ENCODE measurements around the gene TNK2.
"Not testable (repeated sequence)": the region's sequence is repeated elsewhere in the genome, so short reads cannot be mapped to it uniquely, and the experiment has no call there.

The TNK2 gene

DNA sequence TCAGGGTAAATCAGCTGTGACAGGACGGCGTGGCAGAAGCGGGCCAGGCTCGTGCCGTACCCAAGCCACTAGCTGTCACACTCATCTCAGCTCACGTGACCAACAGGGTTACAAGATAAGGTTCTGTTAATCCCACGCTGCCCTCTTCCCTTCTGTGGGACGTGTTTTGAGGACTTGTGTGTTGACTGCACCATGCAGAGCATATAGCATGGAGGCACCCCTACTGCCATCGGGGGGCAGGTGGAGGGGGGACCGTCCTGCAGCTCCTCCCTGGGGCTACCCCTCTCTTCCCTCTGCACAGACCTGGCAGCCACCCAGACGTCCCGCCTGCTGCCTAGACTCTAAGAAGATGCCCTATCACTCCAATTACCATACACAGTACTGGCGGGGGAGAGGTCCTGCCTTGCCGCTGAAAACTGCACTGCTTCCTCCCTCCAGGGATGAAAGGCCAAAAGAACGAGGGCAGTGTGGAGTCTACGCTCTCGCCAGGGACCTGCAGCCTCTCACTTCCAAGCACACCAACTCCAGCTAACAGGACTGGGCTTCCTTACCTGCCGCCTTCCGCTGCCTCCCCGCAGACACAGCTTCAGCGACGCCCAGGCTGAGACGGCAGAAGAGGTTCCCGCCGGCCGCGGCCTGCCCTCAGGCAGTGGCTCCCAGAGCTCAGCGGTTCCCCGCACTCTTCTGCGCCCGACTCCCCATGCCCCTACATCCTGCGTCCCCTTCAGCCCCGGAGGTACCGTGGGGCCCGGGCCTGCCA lies at the start of gene TNK2:
Gene TNK2 (minus strand): TSS at position 618 of the 760 bp plus-strand sequence. CDS start 19,963 bp downstream, outside the sequence.
- DNase-seq (ENCODE audit: low read depth in 3 of 3) = peak in 1 of 3 experiments; percentile 35

DNA sequence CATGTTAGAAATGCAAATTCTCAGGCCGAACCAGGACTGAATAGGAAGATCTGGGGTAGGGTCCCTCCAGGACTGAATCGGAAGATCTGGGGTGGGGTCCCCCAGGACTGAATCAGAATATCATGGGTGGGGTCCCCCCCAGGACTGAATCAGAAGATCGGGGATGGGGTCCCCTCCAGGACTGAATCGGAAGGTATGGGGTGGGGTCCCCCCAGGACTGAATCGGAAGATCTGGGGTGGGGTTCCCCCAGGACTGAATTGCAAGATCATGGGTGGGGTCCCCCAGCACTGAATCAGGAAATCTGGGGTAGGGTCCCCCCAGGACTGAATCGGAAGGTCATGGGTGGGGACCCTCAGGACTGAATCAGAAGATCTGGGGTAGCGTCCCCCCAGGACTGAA lies 48.2 kb upstream of the TNK2 start:
- no peak for DNase-seq (ENCODE audit: low read depth in 3 of 3)

DNA sequence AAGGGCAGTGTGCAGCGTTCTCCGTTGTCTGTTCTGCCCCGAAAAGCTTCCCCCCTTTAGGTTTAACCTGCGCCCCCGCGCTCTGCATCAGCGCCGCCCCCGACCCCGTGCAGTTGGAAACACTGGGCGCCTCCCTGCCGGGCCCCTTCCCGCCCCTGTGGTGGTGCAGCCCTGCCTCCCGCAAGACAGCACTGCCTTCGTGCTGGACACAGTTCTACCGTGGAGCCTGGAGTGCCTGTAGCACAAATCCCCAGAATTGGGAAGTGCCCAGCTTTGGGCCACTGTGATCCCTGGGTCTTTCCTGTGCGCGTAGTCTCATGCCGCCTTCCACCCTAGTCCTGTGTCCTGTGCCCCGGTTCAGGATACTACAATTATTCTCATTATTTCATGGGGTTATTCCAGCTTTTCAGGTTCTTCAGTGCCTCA lies 47.1 kb upstream of the TNK2 start:
- peak; percentile 23 to 62 (median 50) for DNase-seq (ENCODE audit: low read depth in 3 of 3)

DNA sequence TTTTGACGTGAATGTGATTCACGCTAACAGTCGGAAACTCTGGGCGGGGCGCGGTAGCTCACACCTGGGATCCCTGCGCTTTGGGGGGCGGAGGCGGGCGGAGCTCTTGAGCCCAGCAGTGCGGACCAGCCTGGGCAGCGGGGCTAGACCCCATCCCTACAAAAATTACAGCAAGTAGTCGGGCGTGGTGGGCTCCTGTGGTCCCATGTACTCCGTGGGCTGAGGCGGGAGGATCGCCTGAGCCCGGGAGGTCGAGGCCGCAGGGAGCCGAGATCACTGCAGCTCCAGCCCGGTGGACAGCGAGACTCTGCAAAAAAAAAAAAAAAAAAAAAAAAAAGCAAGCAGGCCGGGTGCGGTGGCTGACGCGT lies 46.4 kb upstream of the TNK2 start:
- DNase-seq (ENCODE audit: low read depth in 3 of 3) = peak in 2 of 3 experiments; percentile 31 to 37

DNA sequence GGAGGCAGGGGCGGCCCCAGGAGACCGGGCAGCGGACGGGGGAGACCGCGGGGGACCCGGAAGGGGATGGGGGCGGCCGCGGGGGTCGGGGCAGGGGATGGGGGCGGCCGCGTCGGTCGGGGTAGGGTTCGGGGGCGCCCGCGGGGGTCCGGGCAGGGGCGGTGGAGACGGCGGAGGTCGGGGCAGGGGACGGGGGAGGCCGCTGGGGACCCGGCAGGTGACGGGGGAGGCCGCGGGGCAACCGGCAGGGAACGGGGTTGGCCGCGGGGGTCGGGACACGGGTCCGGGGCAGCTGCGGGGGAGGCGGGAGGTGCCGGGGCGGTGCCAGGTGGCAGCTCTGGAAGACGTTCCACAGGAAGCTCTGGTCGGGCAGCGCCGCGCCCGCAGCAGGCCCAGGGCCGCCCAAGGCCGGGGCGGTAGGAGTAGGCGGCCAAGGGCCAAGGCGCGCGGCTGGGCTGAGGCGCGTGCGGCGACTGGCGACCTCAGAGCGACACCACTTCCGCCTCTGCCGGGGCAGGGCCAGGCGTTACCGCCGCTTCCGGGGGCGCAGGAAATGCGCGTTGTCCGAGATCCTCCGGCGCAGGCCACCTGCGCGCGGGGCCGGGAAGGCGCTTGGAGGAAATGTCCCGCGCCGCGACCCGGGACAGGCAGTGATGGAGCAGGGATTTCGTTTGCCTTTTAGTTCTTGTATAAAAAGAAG lies 45.9 kb upstream of the TNK2 start:
- DNase-seq (ENCODE audit: low read depth in 3 of 3) = peak; percentile 38 to 55 (median 39)

DNA sequence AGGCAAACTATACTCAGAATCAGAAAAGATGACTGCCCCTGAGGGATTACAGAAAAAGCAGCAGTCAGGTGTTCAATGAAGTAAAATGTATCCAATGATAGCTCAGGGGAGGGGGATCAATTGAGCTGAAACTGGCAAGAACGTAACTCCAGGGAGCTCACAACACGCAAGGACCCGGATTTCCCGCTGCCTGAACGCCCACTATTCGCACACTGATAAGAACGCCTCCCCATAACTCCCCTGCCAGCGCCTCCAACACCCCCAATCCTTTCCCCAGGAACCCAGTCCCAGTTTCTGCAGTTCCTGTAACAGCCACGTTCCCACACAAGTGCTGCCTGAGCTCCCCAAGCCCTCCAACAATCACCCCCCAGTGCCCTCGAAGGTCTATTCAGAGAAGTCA lies 44.2 kb upstream of the TNK2 start:
- DNase-seq (ENCODE audit: low read depth in 3 of 3) = not testable (repeated sequence)

DNA sequence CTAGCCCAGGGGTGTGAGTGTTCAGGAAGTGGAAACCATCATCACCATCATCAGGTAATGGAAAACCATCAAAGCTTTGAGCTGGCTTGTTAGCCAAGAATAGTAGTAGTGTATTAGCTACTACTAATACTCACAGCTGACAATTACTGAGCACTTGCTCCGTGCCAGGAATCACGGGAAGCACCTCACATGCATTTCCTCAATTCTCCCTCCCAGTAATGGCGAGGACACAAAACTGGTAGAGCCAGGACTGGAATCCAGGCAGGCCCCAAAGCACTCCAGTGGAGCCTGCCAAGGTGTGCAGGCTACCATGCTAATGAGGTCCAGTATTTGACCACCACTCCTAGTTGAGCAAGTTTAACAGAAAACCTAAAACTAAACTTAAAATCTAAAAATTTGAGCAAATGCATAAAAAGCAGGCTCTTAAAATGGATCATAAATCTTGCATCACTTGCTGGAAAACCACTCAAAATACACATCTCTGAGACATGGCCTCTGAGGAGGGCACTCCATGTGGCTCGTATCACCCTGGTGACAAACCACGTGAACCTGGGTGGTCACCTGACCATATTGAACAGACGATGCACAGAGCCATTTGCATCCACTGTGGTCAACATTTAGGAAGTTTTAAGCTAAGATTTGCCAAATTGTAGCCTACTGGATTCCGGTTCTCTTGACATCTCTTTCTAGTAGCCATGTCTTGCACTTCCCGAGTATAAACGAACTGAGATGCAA lies 43.3 kb upstream of the TNK2 start:
- DNase-seq (ENCODE audit: low read depth in 3 of 3) = not testable (repeated sequence)

DNA sequence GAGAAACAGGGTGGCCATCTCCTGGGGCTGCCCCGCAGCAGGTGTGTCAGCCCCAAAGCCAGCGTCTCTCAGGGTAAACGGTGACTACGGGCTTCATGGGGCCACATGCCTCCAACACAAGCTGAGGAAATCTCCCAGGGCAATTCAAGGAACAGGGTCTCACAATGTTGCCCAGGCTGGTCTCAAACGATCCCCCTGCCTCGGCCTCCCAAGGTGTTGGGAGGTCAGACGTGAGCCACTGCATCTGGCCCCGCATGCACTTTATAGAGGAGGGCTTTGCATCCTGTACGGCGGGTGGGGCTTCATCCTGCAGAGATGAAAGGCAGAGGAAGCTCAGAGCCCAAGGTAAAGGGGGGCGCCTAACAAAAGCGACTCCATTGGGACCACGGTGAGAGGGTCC lies 42.4 kb upstream of the TNK2 start:
- DNase-seq (ENCODE audit: low read depth in 3 of 3) = not testable (repeated sequence)

DNA sequence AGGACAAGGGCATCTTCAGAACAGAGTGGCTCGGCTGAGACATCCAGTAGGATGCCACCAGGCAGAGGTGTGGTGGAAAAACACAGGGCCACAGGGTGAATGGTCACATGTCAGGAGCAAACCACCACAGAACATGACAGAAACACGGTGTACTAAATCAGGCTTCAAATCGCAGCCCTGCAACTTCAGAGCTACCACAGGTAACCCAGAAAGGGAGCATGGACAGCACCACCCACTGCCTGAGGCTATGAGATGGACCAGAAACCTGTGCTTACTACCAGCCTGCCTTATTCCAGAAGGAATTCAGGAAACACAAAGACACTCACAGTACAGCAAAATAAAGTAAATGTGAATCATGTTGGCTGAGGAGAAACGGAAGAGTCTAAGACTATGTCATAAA lies 41.8 kb upstream of the TNK2 start:
- DNase-seq (ENCODE audit: low read depth in 3 of 3) = not testable (repeated sequence)

DNA sequence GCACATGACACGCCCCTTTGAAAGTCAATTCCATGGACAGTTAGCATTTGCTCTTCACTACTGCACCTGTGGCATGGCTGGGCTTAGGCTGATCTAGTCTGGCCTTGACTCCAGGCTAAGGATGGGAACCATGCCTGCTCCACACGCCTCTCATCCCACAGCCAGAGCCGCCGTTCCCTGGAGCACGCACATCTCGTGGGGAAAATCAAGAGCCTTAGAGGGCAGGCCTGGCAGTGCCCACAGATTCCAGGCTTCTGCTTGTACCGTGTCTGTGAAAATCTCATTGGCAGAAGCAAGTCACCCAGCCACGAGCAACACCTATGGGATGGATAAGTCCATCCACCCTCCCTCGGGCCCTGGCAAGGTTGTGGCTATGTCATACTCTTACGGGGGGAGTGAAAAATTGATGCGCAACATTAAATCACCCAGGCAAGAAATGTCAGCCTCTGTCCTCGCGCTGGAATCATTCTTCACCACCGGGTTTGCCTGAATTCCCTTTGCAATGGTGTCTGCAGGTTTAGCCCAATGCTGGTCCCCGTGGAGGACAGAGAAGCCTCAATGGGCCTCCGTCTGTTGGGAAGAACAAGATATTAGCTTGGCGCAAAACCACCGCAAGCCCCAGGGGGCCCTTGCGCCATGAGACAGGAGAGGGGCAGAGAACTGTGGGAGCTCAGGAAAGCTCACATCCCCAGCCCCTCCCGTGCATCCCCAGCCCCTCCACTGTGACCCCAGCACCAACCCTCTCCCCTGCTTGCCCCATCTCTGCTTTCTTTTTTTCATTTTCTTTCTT lies 38.8 kb upstream of the TNK2 start:
- DNase-seq (ENCODE audit: low read depth in 3 of 3) = not testable (repeated sequence)

DNA sequence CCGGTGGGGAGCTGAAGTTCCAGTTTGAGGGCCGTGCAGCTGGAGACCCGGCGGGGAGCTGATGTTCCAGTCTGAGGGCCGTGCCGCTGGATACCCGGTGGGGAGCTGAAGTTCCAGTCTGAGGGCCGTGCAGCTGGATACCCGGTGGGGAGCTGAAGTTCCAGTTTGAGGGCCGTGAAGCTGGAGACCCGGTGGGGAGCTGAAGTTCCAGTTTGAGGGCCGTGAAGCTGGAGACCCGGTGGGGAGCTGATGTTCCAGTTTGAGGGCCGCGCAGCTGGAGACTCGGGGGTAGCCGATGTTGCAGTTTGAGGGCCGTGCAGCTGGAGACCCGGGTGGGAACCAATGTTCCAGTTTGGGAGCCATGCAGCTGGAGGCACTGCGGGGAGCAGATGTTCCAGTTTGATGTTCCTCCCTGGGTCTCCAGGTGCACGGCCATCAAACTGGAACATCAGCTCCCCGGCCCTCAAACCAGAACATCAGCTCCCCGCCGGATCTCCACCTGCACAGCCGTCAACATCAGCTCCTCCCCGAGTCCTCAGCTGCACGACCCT lies 33.0 kb upstream of the TNK2 start:
- not testable (repeated sequence) for DNase-seq (ENCODE audit: low read depth in 3 of 3)

DNA sequence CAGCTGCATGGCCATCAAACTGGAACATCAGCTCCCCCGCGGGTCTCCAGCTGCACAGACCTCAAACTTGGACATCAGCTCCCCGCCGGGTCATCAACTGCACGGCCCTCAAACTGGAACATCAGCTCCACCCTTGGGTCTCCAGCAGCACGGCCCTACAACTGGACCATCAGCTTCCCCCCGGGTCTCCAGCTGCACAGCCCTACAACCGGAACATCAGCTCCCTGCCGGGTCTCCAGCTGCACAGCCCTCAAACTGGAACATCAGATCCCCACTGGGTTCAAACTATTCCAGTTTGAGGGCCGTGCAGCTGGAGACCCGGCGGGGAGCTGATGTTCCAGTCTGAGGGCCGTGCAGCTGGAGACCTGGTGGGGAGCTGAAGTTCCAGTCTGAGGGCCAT lies 32.5 kb upstream of the TNK2 start:
- not testable (repeated sequence) for DNase-seq (ENCODE audit: low read depth in 3 of 3)

DNA sequence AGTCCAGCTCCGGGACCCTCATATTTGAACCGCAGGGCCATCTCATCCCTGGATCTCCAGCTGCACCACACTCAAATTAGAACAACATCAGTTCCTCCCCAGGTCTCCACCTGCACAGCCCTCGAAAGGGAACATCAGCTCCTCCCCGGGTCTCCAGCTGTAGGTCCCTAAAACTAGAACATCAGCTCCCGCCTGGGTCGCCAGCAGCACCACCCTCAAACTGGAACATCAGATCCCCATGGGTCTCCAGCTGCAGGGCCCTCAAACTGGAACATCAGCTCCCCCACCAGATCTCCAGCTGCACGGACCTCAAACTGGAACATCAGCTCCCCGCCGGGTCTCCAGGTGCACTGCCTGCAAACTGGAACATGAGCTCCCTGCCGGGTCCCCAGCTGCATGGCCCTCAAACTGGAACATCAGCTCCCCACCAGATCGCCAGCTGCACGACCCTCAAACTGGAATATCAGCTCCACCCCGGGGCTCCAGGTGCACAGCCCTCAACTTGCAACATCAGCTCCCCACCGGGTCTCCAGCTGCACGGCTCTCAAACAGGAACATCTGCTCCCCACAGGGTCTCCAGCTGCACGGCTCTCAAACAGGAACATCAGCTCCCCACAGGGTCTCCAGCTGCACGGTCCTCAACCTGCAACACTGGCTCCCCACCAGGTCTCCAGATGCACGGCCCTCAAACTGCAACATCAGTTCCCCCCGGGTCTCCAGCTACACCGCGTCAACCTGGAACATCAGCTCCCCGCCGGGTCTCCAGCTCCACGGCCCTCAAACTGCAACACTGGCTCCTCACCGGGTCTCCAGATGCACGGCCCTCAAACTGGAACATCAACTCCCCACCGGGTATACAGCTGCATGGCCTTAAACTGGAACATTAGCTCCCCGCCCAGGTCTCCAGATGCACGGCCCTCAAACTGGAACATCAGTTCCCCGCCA lies 31.4 kb upstream of the TNK2 start:
- not testable (repeated sequence) for DNase-seq (ENCODE audit: low read depth in 3 of 3)

DNA sequence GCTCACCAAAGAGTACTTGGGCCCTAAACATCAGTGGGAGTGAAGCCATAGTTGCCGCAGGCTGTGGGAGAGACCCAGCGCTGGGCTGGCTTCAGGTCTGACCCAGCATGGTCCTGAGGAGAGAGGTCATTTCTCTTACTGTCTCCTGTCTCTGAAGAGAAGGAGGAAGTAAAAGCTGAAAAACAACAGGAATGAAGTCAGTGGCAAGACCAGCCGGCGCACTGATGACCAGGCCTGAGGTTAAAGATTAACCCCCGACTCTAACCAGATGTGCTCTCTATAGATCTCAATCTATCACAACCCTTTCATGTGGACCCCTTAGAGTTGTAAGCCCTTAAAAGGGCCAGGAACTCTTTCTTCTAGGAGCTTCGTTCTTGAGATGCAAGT lies 24.7 kb upstream of the TNK2 start:
- not testable (repeated sequence) for DNase-seq (ENCODE audit: low read depth in 3 of 3)

DNA sequence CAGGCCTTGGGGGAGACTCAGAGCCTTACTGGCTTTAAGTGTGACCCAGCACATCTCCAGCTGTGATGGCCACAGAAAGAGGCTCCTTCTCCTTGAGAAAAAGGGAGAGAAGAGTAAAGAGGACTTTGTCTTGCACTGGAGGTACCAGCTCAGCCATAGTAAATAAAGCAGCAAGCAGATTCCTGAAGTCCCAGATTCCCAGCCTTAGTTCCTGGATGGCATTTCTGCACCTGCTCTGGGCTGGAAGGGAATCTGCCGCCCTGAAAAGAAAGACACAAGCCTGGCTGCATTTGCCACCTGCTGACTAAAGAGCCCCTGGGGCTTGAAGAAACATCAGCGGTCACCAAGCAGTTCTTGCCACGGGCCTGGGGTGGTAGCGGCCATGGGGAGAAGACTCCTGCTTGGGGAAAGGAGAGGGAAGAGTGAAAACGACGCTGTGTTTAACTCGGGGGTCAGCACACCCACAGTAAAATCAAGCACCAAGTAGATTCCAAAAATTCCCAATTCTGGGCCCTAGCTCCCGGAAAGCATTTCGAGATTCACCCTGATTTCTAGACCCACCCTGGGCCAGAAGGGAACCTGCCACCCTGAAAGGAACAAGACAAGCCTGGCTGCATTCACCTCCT lies 24.2 kb upstream of the TNK2 start:
- DNase-seq (ENCODE audit: low read depth in 3 of 3) = no peak

DNA sequence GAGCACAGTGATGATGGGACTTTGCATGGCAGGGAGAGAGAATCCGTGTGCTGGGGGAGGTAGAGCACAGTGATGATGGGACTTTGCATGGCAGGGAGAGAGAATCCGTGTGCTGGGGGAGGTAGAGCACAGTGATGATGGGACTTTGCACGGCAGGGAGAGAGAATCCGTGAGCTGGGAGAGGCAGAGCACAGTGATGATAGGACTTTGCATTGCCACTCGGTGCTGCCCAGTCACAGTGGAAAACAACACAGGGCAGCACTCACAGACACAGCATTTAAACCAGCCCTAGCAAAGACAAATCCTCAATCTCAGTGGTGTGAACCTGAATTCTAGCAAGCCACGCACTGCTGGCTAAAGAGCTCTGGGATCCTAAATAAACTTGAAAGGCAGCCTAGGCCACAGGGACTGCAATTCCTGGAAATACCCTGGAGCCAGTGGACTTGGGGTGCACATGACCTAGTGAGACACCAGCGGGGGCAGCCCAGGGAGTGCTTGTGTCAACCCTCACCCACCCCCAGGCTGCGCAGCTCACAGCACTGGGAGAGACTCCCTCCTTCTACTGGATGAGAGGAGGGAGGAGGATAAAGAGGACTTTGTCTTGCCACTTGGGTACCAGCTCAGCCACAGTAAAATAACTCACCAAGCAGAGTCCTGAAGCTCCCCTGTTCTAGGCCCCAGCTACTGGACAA lies 23.4 kb upstream of the TNK2 start:
- no peak for DNase-seq (ENCODE audit: low read depth in 3 of 3)

DNA sequence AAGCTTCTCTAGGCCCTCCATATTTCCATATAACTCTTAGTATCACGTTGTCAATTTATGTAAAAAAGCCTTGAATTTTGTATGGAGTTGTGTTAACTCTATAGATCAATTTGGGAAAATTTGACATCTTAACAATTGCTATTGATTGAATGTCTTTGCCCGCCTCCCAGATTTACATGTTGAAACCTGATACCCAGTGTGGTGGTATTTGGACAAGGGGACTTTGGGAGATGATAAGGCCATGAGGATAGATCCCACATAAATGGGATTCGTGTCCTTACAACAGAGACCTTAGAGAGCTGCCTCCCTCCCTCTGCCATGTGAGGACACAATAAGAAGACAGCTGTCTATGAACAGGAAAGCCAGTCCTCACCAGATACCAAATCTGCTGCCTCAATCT lies 21.1 kb upstream of the TNK2 start:
- no peak for DNase-seq (ENCODE audit: low read depth in 3 of 3)

DNA sequence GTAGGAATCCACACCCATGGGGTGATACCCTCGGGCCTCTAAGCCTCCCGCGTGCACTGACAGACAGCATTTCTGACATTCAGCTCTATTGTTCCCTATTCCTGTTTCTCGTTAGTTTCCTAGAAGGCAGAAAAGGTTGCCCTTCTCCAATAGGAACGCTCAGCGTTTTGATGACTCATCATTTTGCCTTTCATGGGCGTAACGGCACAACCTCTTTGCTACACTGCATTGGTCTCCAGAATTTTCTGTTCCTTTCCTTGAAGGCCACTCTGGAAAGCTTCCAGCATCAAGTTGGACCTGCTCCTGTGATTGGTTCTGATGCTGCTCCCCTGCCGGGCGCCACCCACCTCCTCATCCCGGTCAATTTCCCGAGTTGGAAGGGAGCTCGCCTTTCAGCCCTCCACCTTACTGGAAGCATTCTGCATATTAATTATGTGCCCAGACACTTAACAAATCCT lies 13.0 kb upstream of the TNK2 start:
- no peak for DNase-seq (ENCODE audit: low read depth in 3 of 3)

DNA sequence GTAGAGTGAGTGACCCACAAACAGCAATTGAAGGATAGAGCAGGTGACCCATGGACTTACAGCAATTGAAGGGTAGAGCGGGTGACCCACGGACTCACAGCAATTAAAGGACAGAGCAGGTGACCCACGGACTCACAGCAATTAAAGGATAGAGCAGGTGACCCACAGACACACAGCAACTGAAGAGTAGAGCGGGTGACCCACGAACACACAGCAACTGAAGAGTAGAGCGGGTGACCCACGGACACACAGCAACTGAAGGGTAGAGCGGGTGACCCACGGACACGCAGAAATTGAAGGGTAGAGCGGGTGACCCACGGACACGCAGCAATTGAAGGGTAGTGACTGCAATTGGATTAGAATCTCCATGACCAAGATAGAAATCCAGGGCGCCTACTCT lies 9.8 kb upstream of the TNK2 start:
- no peak for DNase-seq (ENCODE audit: low read depth in 3 of 3)

Data from stimulated activated CD4-positive, alpha-beta T cell treated with anti-CD3 and anti-CD28 coated beads, TNF-alpha, amount 100 ng/mL, for 4 hours (primary cell).